Glutamatergic neuron (in vitro differentiated cells): ENCODE results near the gene KCNA3. TPM values are rescaled to one million over a fixed set of nuclear protein-coding genes. Genes with fewer than 3 reads are reported as not detected.

Experiments used
- DNase-seq: peaks from one replicate; pipeline ENCODE4 v3.0.0; 2022
- H3K27ac Mint-ChIP-seq: one replicate; pipeline ENCODE4 v1.8.0; 2020; ENCODE audit warnings: mild to moderate bottlenecking, mixed read lengths, inconsistent platforms; ENCODE audit not compliant: unreplicated experiment
- H3K27me3 Mint-ChIP-seq: one replicate; pipeline ENCODE4 v1.8.0; 2020; ENCODE audit warnings: mild to moderate bottlenecking, moderate library complexity, mixed read lengths, inconsistent platforms; ENCODE audit not compliant: unreplicated experiment
- H3K36me3 Mint-ChIP-seq: one replicate; pipeline ENCODE4 v1.8.0; 2020; ENCODE audit warnings: mild to moderate bottlenecking, mixed read lengths, inconsistent platforms; ENCODE audit not compliant: unreplicated experiment
- H3K4me1 Mint-ChIP-seq: one replicate; pipeline ENCODE4 v1.8.0; 2020; ENCODE audit warnings: mild to moderate bottlenecking, low read depth, mixed read lengths, inconsistent platforms; ENCODE audit not compliant: unreplicated experiment
- H3K4me3 Mint-ChIP-seq: one replicate; pipeline ENCODE4 v1.8.0; 2020; ENCODE audit warnings: mild to moderate bottlenecking, mixed read lengths, inconsistent platforms; ENCODE audit not compliant: unreplicated experiment
- H3K9me3 Mint-ChIP-seq: one replicate; pipeline ENCODE4 v1.8.0; 2020; ENCODE audit warnings: mild to moderate bottlenecking, moderate library complexity, mixed read lengths, inconsistent platforms; ENCODE audit not compliant: unreplicated experiment
- CTCF ChIP-seq: fragments of 200-600 bp; sonication (generic); IDR thresholded peaks from one replicate; pipeline ENCODE4 v1.5.0; 2021; ENCODE audit not compliant: partially characterized antibody, unreplicated experiment
- total RNA-seq: library from RNA; stranded (reverse); fragmentation: NEBNext Ultra II Directional; extraction: Animal tissue kit (Norgen Biotek cat#: 25700); gene quantifications from one replicate; pipeline ENCODE4 v1.2.1, GENCODE V29; 2021; ENCODE audit not compliant: unreplicated experiment

The KCNA3 gene
- total RNA-seq, 1 donor from 2014 or later, result 2.7 TPM

- TF ChIP-seq CTCF, result no peak
- H3K4me1 Mint-ChIP-seq, result no peaks in the 10 kb centered on the region
- H3K36me3 Mint-ChIP-seq, result no peaks in the 10 kb centered on the region
- H3K27ac Mint-ChIP-seq, result no peak overlapping the region
- no peaks in the 10 kb centered on the region for H3K27me3 Mint-ChIP-seq
- H3K4me3 Mint-ChIP-seq, result no peak overlapping the region
- no peaks in the 10 kb centered on the region for H3K9me3 Mint-ChIP-seq
- DNase-seq, result no peak
Observed at GRCh38 chr1:110628323-110629105, 46.2 kb downstream of the KCNA3 start.

GRCh38 chr1:110627764-110628163 is 47.0 kb downstream of the KCNA3 start:
- Mint-ChIP-seq H3K4me1 (no peaks in the 10 kb centered on the region), H3K27ac (no peak overlapping the region), H3K4me3 (no peak overlapping the region), H3K27me3 (no peaks in the 10 kb centered on the region), H3K9me3 (no peaks in the 10 kb centered on the region), H3K36me3 (no peaks in the 10 kb centered on the region)
- no peak for TF ChIP-seq CTCF
- no peak for DNase-seq

- TF ChIP-seq CTCF, result no peak
- Mint-ChIP-seq H3K9me3 (no peaks in the 10 kb centered on the region), H3K36me3 (no peaks in the 10 kb centered on the region), H3K27me3 (no peaks in the 10 kb centered on the region), H3K27ac (no peak overlapping the region), H3K4me1 (no peaks in the 10 kb centered on the region), H3K4me3 (no peak overlapping the region)
- DNase-seq, result no peak
Observed at GRCh38 chr1:110626889-110627288, 47.9 kb downstream of the KCNA3 start.

Other genes with a start within 250 kb of the KCNA3 start
- gene PROK1, start 223.8 kb downstream of the KCNA3 start, total RNA-seq, result not detected
- gene KCNA10, start 155.8 kb downstream of the KCNA3 start, total RNA-seq, result not detected
- gene KCNA2, start 68.6 kb downstream of the KCNA3 start, total RNA-seq, result 19.7 TPM
- not detected for gene CD53, start 198.2 kb upstream of the KCNA3 start, total RNA-seq